Choroid plexus epithelial cell (primary cell): Measurements from ENCODE around the gene CCDC185.

ENCODE experiments used
- DNase-seq: peaks from one replicate; pipeline ENCODE4 v3.0.0-alpha.2; 2010; ENCODE audit warnings: low read depth
- H3K4me3 ChIP-seq: 2 replicates; pipeline ENCODE4 v1.5.1; 2011; ENCODE audit warnings: low read depth, mild to moderate bottlenecking, control low read depth, low read length, moderate library complexity
- CTCF ChIP-seq: conservative IDR thresholded peaks from 2 replicates; pipeline ENCODE4 v1.5.1; 2011; ENCODE audit warnings: low read depth, mild to moderate bottlenecking, control low read depth, inconsistent platforms, low read length, moderate library complexity

CCDC185 gene

DNA sequence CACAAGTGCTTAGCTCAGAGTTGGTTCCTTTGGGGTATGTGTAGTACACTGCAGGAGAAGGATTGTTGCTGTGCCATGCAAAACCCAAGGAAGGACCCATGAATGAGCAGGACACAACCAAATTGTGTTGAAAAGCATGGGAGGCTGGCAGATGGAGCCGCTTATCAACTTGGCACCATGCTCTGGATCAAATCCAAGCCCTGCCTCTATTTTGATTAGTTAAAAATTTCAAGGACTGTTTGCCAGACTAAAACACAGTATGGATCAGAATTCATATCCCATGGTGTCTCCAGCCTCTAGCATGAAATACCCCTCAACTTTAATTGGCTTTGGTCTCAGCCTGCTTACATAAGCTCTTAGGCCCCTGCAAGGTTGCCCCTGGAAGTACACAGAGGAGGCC lies 27.8 kb downstream of the CCDC185 start:
- no peak overlapping the region for H3K4me3 ChIP-seq
- TF ChIP-seq CTCF, result no peak
- DNase-seq, result no peak

DNA sequence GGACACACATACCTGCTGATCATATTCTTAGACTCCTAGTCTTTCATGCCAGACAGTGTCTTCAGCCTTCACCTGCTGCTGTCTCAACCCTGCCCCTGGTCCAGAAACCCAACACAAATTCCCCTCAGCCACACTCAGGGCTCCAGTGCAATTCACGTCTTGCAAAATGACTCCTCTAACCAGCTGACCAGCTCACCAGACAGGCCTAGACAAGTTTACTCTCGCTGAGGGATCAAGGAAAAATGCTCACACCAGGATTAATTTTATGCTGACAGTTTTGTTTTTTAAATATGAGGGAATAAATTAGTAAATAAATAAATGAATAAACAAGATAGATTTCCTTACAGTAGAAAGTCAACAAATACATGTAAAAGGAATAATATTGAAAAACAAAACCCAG lies 28.5 kb downstream of the CCDC185 start:
- DNase-seq, result no peak
- H3K4me3 ChIP-seq, result no peak overlapping the region
- no peak for TF ChIP-seq CTCF

DNA sequence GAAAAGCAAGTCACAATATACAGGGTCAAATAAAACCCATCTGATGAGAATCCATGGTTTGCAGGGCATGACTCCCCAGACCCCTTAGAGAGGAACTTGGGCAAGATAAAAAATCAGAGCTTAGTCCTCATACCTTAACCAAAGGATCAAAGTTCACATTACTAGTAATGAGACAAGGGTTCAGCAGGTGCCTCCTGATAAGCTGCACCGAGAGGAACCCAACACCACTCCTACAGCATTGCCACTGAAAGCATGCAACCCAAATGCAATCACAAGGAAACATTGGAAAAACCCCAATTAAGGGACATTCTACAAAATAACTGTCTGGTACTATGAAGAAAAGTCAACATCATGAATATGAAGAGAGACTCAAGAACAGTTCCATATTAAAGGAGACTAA lies 29.7 kb downstream of the CCDC185 start:
- no peak overlapping the region for H3K4me3 ChIP-seq
- no peak for DNase-seq
- TF ChIP-seq CTCF, result no peak

GRCh38 chr1:223423641-223424233 lies 30.5 kb downstream of the CCDC185 start:
- no peak for TF ChIP-seq CTCF
- no peak overlapping the region for H3K4me3 ChIP-seq
- DNase-seq, result no peak

DNA sequence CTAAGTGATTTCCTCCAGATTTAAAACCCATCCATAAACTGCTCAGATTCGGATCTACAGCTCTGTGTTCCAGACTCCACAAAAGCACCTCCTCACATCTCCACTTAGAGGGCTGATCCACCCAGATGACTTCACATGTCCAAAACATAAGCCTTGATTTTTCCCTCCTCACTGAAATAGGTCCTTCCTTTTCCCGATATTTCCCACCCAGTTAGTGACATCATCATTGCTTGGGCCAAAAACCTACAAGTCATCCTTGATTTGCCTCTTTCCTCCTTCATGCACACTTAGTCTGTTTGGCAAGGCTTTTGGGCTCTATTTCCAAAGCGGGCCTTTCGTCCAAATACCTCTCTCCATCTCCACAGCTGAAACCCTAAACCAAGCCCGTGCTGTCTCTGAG lies 32.3 kb downstream of the CCDC185 start:
- no peak overlapping the region for H3K4me3 ChIP-seq
- no peak for DNase-seq
- no peak for TF ChIP-seq CTCF

GRCh38 chr1:223426936-223427335 lies 33.7 kb downstream of the CCDC185 start:
- no peak for TF ChIP-seq CTCF
- no peak overlapping the region for H3K4me3 ChIP-seq
- no peak for DNase-seq

DNA sequence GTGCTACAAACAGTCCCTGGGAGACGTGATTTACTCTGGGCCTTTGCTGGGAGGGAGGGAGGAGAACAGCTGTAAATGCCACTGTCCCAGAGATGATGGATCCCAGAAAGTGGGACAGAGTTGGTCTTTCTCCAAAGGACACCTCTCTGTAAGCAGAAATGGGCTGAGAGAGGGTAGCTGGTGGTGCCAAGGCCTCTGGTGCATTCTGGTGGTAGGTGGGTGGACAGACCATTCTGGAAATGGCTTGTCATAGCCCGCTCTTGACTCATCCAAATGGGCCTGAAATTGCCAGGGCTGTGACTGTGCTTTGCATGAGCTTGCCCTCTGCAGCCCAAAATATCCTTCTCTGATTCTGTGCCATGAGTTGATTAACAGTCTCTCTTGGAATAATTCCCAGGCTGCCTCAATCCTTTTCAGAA lies 36.1 kb downstream of the CCDC185 start:
- no peak overlapping the region for H3K4me3 ChIP-seq
- TF ChIP-seq CTCF, result no peak
- no peak for DNase-seq
